ENCODE data around the gene ITPK1.

The ITPK1 gene

DNA sequence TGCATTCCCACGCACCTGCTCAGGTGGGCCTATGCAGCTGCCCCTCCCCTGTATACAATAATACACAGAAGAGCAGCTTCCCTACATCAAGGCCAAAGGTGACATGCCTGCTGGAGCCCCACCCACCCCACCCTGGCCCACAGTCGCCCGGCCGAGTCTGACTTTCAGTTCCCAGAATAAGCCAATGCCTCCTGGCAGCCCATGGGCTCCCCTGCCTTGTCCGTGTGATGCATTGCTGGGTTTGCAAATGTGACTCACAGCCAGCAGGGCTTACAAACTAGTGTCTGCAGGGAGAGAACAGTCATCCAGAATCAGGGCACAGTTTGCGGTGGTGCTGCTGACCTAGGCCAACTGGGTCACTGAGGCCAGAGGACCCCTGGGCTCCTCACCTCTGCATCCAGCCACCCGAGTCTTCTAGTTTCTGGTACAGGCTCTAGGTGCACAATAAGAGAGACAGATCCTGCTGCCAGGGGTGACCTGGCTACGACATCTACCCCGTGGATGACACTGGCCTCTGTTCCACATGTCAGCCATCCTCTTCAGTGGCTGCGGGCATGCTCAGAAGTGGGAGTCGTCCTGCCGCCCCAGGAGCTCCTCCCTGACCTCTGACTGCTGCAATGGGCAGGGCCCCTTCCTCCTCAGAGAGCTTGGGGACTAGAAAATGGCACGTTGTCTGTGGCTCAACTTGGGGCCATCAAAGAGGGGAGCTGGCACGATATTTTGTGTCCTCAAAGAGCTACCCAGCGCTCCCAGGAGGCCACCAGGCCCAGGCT is 108.3 kb downstream of the ITPK1 start:
- in situ Hi-C loops (cut with MboI; ENCODE audit: low pct_unique_long_range_greater_than_20kb, low sequenced_read_pairs): no loop called here

DNA sequence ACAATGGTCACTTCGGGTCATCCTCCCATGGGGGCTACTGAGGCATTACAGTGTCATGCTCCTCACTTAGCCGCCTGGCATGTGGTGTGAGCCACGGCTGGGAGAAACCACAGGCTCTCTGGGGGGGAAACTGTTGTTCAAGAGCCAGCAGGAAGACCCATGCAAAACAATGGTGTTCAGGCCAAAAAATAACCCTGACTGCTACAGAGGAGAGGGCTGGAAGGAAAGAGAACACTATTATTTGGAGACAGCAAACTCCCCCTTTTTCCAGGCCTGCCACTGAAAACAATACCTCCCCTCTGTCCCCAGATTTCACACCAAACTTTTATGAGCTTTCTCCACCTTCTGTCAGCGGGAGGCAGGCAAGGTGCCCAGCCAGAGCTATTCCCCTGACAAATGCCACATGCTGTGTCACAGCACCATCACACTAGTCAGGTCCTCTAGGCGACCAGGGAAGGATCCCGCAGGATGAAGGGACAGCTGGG is 109.1 kb downstream of the ITPK1 start:
- in situ Hi-C loops (cut with MboI; ENCODE audit: low pct_unique_long_range_greater_than_20kb, low sequenced_read_pairs): no loop called here

More for the DNA sequence above, 108.3 kb downstream of the ITPK1 start:
- DNase-seq: no peak

DNA sequence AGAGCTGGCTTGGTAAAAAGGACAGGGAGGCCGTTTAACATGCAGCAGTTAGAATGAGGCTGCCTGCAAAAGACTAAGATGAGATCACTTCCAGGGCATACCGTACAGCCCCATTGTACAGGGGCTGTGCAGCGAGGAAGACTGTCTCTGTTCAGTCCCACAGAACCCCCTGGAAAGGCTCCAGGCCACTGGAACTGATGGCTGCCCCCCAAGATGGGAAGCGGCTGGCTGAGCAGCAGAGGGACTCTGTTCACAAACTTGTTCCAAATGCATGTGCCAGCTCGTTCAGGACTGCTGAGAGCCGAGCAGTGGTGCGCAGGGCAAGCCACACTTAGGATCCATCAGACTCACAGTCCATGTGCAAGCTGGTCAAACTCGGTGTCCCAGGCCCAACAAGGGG is 109.9 kb downstream of the ITPK1 start:
- in situ Hi-C loops (cut with MboI; ENCODE audit: low pct_unique_long_range_greater_than_20kb, low sequenced_read_pairs): no loop called here
- DNase-seq: no peak

More for the DNA sequence above, 109.1 kb downstream of the ITPK1 start:
- no peak for DNase-seq

DNA sequence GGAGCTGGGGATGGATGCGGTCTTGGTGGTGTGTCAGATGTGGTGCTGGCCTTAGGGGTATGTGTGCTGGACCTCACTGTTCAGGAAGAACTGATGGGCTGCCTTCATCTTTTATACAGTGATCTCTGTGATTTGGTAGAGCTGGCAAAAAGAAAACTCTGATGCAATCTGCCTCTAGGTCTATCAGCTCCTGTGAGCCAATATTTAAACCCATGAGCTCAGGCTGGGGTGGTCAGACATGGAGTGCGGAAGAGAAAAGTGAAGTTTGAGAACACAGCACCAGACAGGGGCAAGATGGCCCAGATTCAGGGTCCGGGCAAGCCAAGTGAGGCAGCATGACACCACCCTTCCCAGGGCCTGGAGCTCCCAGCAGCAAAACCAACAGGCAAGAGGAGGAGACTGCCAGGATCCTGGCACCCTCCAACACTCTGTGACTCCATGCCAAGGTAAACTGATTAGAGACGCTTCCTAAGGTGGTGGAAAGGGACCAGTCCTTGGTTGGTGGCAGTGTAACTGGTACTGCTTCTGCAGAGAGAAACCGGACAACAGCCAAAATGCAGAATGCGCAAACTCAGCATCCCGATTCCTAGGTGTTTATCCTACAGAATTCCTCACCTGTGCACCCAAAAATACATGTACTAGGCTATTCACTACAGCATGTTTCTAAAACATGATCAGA is 110.5 kb downstream of the ITPK1 start:
- no peak for DNase-seq
- in situ Hi-C loops (cut with MboI; ENCODE audit: low pct_unique_long_range_greater_than_20kb, low sequenced_read_pairs): no loop called here

DNA sequence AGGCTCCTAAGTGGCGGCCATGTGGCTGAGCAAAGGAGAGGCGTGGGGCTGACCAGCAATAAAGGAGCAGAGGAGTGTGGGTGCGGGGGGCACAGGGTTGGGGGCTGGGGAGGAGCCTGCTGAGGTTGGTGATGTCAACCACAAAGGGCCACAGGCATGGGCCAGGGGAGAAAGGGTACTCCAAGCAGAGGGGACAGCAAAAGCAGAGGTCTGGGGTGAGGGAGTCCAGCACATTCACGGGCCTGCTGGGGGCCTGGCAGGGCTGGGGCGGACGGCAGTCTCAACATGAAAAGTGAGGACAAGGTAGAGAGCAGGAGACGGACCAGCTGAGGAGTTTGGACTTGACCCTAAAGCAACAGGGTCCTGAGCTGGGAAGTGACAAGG is 111.0 kb downstream of the ITPK1 start:
- in situ Hi-C loops (cut with MboI; ENCODE audit: low pct_unique_long_range_greater_than_20kb, low sequenced_read_pairs): no loop called here
- DNase-seq: no peak

DNA sequence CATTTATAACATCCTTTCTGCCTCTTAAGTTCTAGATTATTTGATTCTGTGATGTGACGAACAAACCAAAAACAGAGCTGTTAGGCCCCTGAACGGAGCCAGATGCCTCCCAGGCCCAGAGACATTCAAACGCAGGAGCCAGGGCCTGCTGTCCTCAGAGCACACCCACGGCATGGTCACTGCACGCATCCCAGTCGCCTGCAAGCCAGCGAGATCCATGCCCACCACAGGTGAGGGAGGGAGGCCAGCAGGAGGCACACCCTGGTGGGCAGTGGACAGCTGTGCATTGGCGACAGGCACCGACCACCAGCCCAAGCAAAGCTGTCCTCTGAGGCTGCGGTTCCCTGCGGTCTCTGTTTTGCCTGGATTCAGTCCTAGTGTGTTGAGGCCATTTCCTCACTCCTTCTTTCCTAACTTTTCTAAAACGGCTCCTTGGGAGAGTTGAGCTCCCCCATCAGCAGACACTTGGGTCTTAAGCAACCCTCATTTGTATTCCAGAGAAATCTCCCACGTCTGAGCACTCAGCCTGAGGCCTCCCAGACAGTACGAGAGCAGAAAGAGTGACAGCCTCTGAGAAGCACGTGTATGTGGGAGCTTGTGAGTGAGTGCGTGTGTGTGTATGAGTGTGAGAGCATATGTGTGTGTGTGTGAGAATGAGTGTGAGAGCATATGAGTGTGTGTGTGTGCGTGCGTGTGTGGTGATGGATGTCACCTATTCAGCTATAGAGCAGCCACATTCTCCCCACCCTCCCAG is 111.6 kb downstream of the ITPK1 start:
- no peak for DNase-seq
- in situ Hi-C loops (cut with MboI; ENCODE audit: low pct_unique_long_range_greater_than_20kb, low sequenced_read_pairs): no loop called here

DNA sequence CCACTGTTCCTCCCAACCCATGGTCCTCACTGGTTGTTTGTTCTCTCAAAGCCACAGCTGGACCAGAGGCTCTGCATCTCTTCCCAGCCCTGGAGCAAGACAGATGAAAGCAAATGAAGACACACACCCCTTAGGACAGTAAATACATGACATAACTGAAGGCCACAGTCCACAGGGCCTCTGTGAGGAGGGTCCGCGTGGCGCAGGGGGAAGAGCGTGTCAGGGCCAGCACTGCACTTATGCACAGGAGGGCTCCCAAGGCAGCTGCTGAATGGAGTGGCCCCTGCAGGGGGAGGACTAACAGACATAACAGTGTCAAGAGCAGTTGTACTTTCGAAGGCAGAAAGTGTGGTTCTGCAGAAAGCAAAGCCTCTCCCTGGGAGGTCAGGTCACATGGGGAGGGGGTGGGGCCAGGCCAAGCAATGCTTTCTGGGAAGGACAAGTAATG is 112.8 kb downstream of the ITPK1 start:
- in situ Hi-C loops (cut with MboI; ENCODE audit: low pct_unique_long_range_greater_than_20kb, low sequenced_read_pairs): no loop called here
- DNase-seq: no peak

DNA sequence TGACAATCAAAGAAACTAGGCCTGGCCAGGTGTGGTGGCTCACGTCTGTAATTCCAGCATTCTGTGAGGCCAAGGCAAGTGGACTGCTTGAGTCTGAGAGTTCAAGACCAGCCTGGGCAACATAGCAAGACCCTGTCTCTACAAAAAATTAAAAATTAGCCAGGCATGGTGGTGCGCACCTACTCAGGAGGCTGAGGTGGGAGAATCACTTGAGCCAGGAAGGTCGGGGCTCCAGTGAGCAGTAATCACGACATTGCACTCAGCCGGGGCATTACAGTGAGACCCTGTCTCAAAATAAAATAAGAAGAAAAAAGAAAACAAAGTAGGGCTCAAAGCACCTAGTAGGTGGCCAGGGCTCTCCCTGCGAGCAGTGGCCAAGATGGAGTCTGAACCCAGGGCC is 113.7 kb downstream of the ITPK1 start:
- in situ Hi-C loops (cut with MboI; ENCODE audit: low pct_unique_long_range_greater_than_20kb, low sequenced_read_pairs): no loop called here
- no peak for DNase-seq

DNA sequence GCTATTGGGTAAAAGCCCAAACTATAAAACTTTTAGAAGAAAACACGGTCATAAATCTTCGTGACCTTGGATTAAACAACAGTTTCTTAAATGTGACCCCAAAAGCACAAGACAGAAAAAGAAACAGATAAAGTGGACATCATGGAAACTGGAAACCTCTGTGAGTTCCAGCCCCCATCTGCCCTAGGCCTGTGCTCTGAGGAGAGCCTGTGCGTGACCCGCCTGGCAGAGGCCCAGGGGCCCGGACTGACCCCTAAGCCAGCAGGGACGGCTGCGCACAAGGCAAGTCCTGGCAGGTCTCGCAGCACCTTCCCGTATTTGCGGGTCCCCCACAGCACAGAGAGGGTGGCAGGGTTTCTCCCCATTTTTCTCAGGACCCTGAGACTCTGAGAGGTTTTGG is 116.8 kb downstream of the ITPK1 start:
- no peak for DNase-seq
- in situ Hi-C loops (cut with MboI; ENCODE audit: low pct_unique_long_range_greater_than_20kb, low sequenced_read_pairs): no loop called here

DNA sequence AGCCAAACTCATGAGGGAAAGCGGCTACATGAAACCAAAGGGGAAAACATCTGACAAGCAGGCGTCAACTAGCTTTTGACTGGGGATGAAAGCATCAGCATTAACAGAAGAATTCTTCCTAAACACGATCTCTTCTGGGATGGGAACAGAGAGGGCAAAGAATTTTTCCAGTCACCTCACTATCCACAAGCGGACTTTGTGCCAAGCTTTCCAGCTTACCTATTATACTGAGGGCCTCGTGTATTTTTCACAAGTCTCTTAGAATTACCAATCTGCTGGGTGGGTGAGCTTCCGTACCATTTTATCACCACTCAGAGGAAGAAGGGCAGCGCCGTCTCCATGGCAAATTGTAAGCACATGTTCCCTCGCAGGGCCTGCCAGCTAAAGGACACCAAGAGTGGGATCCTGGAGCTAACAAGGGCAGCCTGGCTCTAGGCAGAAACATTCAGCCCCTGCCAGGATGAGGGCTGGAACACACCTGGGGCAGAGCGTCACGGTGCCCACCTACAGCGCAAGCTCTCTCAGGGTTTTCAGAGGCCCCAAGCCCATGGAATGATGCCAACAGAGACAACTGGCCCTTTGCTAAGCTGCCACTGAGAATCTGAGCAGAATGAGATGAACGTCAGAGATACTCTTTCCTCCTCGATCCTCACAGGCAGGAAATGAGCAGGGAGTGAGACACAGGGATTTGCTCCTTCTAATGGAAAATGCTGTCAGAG is 118.2 kb downstream of the ITPK1 start:
- in situ Hi-C loops (cut with MboI; ENCODE audit: low pct_unique_long_range_greater_than_20kb, low sequenced_read_pairs): no loop called here
- DNase-seq: no peak

DNA sequence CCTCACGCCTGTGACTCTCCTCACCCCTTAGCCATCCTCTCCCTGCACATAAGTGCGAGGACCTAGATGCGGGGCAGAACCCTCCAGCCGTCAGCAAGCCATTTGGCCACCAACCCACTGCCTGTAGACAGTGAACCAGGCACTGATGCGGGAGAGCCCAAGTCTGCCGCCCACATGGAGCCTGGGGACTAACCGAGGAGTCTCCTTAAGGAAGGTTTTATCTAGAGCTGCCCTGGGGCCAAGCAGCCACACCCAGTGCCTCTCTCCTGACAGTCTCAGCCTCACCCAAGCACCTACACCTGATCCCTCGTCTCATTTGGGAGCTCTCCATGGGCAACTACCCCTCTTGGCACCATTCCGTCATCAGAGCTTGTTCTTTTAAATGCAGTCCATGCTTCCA is 120.1 kb downstream of the ITPK1 start:
- in situ Hi-C loops (cut with MboI; ENCODE audit: low pct_unique_long_range_greater_than_20kb, low sequenced_read_pairs): no loop called here
- DNase-seq: no peak

DNA sequence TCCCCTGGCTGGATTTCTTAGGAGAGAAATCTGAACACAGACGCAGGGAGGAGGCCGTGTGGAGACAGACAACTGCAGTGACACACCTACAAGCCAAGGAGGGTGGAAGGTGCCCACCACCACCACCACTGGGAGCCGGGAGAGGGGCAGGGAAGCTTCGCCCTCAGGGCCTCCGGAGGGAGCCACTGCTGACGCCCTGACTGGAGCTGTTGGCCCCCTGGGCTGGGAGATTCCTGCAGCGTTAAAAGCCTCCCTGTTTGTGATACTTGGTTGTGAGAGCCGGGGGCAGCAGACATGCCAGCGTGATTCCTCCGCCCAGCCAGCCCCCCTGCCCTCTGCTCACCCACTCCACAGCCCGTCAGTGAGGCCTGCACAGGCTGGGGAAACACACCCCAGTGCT is 120.8 kb downstream of the ITPK1 start:
- DNase-seq: no peak
- in situ Hi-C loops (cut with MboI; ENCODE audit: low pct_unique_long_range_greater_than_20kb, low sequenced_read_pairs): no loop called here

DNA sequence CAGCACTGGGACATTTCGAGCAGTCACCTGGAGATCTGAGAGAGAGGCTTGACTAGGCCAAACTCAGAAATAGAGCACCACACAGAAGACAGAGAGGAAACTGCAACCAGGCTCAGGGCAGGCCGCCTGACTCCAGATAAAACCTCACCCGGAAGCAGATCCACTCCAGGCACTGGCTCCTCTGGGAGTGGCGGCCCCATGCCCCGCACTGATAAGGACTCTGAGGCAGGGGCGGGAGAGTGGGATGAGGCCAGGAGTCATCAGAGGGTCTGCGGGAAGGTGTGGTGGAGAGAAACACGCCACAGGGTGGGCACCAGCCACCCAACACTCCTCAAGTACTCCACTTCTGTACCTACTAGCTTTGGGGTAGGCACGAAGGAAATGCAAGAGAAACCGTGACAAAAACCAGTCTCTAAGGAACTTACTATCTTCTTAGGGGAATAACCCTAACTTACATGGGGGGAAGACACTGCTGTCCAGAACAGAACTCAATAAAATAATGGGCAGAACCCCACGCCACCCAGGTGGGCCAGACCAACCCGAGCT is 121.5 kb downstream of the ITPK1 start:
- in situ Hi-C loops (cut with MboI; ENCODE audit: low pct_unique_long_range_greater_than_20kb, low sequenced_read_pairs): no loop called here
- no peak for DNase-seq

DNA sequence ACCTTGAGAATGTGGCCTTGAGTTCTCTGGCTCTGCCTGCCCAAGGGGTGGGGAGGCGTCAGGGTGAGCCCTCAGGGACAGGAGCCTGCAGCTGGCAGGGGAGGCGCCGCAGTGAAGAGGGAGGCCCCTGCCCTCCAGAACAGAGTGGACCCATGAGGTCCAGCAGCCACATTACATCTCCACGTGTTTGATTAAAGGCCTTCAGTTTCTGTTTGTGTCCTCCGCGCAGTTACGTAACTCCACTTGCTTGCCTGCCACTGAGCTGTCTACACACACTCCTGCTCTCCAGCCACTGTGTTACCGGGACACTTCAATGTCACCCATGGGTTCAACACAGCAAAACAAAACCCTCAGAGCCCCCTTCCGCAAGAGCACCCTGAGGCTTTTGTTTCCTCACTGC is 122.4 kb downstream of the ITPK1 start:
- in situ Hi-C loops (cut with MboI; ENCODE audit: low pct_unique_long_range_greater_than_20kb, low sequenced_read_pairs): no loop called here
- DNase-seq: no peak

DNA sequence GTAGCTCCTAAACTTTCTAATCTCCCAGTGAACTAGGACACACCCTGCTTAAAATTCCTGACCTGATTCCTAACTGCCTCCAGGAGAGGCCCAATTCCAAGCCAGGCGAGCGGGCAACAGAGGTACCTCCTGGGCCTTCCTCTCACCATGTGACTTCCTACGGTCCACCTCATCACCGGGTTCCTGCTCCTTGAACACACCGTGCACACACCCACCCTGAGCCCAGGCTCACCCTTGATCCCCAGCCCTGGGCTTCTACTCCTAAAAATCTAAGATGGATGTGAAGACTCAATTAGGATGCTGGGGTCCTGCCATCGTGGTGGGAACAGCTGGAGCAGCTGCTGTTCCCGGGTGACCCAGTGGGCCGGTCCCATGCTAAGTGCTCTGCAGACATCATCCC is 124.2 kb downstream of the ITPK1 start:
- in situ Hi-C loops (cut with MboI; ENCODE audit: low pct_unique_long_range_greater_than_20kb, low sequenced_read_pairs): no loop called here
- no peak for DNase-seq

DNA sequence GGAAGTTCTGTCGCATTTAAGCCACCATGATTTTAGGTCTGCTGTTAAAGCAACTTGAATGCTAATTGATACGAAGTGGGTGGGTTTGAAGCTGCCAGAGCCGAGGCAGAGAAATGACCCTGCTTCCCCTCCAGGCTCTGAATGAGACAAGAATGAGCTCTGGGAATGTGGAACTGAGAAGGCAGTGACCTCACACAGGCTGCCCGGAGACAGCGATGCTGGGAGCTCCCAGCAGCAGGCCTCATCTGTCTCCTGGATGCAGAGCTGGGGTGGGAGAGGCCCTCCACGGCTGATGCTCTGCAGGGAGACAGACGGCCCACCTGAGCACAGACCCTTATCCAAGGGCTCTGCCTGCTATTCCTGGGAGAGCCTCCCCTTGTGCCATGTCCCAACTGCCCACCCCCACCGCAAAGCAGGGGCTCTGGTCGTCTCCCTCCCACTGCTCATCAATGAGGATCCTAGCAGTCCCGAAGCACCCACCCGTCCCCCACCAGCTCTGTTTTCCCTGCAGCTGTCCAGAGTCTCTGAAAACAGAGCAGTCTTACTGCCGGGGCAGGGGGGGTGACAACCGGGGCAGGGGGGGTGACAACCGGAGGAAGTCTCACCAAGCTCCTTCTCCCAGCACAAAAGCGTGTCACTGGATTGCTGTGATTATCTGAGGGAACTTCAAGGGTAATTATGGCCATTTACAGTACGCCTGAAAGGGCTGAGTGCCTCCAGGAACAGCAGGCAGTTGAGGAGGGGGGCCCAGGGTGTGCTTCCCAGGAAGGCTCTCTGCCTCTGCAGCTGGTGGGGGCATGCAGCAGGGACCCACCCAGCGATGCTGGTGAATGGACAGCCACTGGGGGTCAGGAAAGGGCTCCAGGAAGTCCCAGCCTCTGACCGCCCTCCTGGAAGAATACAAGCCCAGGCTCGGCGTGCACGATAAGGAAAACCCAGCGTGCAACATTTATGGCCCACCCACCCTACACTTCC is 125.0 kb downstream of the ITPK1 start:
- in situ Hi-C loops (cut with MboI; ENCODE audit: low pct_unique_long_range_greater_than_20kb, low sequenced_read_pairs): no loop called here
- DNase-seq: no peak

DNA sequence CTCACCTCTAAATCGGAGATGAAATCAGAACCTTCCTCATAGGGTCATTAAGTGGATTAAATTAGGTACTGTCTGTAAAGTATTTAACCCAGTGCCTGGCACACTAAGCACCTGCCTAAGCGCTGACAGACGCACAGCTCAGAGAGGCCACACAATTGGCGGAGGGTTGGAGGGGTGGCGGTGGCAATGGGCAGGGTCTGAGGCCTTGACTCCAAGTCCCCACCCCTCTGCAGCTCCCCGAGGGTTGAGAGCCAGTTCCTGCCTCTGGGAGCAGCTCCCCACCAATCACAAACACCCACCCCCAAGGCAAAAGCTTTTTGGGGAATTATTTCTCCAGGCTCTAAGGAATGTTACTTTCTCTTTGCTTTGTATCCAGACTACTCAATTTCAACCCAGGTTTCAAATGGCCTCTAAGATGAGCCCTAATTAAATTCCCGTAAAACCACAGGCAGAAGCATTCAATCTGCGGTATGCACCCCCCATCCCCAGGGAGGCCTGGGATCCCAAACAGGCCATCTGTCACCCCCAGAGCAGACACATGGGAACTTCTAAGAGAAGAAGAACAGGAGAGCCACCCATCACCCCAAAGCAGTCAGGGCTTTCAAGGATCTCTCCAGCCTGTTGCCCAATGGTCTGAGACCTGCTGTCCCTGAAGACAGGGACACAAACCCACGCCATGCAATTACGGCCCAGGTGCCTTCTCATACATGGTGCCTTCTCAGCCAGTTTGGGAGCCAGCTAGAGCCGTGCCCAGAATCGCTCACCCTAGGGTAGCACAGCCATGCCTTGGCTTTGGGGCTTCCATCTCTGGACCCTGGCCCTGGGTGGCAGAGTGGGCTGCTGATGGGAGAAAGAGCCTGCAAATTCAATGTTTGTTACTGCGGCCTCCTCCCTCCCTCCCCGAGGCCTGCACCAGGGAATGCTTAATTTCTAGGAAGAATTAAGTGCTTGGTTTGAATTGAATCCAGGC is 126.7 kb downstream of the ITPK1 start:
- in situ Hi-C loops (cut with MboI; ENCODE audit: low pct_unique_long_range_greater_than_20kb, low sequenced_read_pairs): no loop called here
- DNase-seq: no peak

Measured in KBM-7 (cell line).